ENCODE measurements around the gene GLDN.

The GLDN gene

GRCh38 chr15:51321316-51321715 lies 20.1 kb upstream of the GLDN start:
- DNase-seq (ENCODE audit: low read depth, low spot score), result no peak
- H3K27ac ChIP-seq, result no peak overlapping the region

DNA sequence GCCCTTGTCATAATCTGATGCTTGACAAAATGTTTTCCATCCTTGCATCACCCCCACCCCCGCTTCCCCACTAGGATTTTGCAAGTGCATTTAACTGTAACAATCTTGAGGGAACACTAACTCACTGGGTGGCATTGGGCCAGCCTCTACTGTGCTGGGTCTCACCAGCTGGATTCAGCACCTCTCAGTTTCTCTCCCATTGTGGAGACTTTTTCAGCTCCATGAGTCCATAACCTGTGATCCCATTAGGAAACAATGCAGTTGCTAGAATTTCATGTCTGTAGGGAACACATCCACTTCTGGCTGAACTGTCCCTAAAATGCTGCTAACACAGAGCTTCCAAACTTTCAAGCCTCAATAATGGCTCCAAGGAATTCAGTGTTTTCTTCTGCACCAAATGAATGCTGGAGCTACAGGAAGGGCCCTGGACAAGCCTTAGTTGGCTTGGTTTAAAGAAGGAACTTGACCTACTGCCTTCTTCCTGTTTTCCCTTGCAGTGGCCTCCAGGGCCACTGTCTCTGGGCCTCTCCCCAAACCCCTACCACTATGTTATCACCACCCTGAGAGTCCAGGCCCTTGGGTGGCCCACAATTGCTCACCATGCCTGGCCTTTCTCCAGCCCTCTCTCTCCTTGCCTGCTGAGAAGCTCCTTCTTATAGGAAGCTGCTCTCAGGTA lies 18.7 kb upstream of the GLDN start:
- no peak for DNase-seq (ENCODE audit: low read depth, low spot score)

GRCh38 chr15:51323749-51324148 lies 17.7 kb upstream of the GLDN start:
- no peak for DNase-seq (ENCODE audit: low read depth, low spot score)
- no peak overlapping the region for H3K27ac ChIP-seq

More for the DNA sequence above, 18.7 kb upstream of the GLDN start:
- H3K27ac ChIP-seq, result no peak overlapping the region

GRCh38 chr15:51325167-51325566 lies 16.3 kb upstream of the GLDN start:
- no peak overlapping the region for H3K27ac ChIP-seq
- no peak for DNase-seq (ENCODE audit: low read depth, low spot score)

GRCh38 chr15:51327081-51327480 lies 14.4 kb upstream of the GLDN start:
- DNase-seq (ENCODE audit: low read depth, low spot score), result no peak
- no peak overlapping the region for H3K27ac ChIP-seq

DNA sequence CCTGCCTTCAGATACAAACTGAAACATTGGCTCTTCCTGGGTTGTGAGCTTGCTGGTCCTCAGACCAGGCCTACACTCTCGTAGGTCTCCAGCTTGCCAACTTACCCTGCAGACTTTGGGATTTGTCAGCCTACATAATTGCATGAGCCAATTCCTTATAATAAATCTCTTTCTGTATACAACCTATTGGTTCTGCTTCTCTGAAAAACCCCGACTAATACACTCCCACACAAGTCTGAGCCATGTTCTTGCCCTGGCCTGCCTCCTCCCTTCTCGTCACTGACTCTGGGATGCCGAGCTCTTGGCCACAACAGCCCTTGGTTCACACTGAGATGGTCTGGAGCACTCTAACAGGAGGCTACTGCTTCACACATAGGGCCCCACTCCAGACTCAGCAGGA lies 12.5 kb upstream of the GLDN start:
- no peak for DNase-seq (ENCODE audit: low read depth, low spot score)

GRCh38 chr15:51331141-51331540 lies 10.3 kb upstream of the GLDN start:
- no peak for DNase-seq (ENCODE audit: low read depth, low spot score)
- H3K27ac ChIP-seq, result no peak overlapping the region

More for the DNA sequence above, 12.5 kb upstream of the GLDN start:
- no peak overlapping the region for H3K27ac ChIP-seq

DNA sequence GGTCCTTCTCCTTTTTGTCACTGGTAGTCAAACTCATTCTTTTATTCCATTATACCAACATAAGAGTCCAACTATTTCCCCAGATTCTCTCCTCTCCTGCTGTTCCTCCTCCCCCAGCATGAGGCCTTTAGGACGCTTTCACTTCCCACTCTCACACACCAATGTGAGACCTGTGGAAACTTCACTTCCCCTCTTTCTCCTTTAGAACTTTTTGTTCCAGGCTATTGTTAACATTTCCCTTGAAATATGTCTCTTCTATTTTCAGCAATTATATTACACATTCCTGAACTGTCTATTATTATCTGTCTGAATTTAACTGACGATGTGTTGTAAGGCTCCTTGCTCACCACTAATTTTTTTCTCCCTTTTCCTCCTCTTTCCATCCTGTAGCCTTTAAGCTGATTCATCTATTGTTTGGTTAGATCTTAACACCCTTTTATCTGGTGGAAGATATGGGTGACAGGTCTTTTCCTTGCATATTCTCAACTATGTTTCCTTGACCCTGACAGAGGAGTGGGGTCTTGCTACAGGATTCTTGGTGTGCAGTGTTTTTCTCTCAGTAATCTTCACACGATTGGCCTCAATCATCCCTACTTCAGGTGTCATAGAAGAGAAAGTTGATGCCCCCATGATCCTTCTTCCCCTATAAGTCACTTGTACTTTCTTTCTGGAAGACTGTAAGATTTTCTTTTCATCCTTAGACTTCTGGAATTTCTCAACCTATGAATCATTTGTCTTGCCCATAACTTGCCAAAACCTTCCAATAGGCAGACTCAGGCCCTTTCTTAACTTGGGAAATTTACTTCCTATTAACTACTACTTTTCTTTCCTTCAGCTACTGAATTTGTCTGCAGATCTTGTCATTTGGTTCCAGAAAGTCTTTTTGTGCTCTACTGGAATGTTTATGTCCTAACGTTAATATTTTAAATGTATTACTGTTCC lies 9.0 kb upstream of the GLDN start:
- DNase-seq (ENCODE audit: low read depth, low spot score), result no peak
- H3K27ac ChIP-seq, result no peak overlapping the region

DNA sequence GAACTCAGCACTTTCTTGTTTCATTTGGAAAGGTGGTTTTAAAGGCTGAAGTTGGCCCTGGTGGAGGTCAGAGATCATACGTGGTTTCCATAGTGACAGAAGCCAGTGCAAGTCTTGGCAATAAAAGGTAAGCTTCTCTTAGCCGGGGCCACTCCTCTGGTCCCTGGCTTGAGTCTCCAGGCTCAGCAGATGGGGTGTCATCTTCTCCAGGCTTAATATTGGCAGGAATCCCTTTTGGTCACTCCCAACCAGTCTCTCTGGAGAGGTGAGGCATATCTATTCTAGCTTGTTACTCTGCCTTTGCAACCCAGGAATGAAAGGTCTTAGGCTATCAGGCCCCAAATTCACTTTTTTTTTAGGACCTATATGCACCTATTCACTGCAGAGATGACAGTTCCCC lies 7.9 kb upstream of the GLDN start:
- no peak overlapping the region for H3K27ac ChIP-seq
- no peak for DNase-seq (ENCODE audit: low read depth, low spot score)

DNA sequence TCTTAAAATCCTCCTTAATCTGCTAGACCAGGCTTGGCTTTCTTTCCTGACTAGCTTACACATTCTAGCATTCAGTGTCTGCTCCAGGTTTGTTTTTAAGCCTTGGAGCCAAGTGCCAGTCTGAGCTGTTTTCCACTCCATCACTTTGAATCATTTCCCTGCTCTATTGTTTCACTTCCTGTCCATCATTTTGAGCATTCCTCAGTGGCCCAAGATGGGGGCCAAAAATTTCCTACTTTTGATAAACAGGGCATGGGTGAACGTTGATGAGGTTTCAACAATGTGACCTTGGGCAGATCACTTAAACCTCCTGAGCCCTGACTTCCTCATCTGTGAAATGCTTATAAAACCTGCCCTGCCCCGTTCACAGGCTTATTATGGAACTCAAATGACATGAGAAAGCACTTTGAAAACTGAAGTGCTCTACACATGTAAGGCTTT lies 7.4 kb upstream of the GLDN start:
- DNase-seq (ENCODE audit: low read depth, low spot score), result no peak
- no peak overlapping the region for H3K27ac ChIP-seq

GRCh38 chr15:51335087-51335486 lies 6.4 kb upstream of the GLDN start:
- DNase-seq (ENCODE audit: low read depth, low spot score), result no peak
- H3K27ac ChIP-seq, result no peak overlapping the region

GRCh38 chr15:51335538-51336410 lies 5.7 kb upstream of the GLDN start:
- H3K27ac ChIP-seq, result no peak overlapping the region
- DNase-seq (ENCODE audit: low read depth, low spot score), result no peak

DNA sequence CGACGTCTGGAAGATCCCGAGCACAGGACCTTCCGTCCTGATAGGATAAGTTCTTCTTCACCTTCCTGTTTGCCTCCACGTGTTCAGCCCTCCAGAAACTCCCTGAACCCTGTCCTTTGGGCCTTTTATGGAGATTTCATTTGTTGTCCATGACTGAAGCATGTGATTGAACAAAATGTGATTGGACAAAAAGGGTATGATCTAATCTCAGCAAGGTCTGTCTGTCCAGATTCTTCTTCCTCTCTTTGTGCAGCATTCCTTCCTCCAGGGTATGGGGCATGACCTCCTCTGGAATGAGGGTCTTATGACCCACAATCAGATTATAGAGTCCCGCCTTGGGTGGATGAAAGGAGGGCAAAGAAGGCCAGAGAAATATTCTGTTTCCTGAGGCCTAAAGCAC lies 3.0 kb upstream of the GLDN start, which contains the start of gene CYP19A1:
TSS of gene CYP19A1 (minus strand) at position 101 of the 400 bp plus-strand sequence. CDS start 95,684 bp downstream, outside the sequence.
- no peak within 1 kb of the TSS for H3K27ac ChIP-seq
- DNase-seq (ENCODE audit: low read depth, low spot score), result no peak

DNA sequence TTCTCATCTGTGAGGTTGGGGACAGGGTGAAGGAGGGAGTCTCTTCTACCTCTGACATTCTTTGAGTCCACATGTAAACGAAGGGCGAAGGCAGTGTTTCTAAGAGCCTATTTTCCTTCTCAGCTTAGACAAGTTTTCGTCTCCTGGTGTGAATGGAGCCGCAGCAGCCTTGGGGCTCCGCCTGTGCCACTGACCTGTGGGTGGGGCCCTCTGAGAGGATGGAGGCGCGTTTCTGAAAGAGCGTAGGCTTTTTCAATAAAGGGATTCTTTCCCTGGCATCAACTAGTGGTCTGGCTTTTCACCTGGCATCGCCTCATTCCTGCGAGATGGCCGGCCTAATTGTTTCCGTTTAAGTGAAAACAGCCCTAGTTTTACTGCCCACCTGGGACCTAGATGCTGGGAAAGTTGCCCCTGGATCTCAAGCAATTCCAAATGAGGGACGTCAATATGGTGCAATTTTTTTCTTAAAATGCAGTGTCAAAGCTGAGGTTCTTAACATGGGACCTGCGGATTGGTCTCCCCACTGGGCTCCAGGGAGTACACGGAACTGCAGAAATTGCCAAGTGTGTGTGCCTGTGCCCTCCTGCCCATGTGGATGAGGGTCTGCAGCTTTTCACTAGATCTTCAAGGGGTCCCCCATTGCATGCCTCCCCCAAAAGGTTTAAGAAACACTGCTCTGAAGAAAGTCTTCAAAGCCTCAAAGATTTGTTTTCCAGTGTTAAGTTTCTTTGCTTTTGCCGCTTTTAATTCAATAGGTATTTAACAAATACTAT lies 958 bp downstream of the GLDN start:
- no peak overlapping the region for H3K27ac ChIP-seq
- no peak for DNase-seq (ENCODE audit: low read depth, low spot score)

- DNase-seq (ENCODE audit: low read depth, low spot score), result no peak
- H3K27ac ChIP-seq, result no peak overlapping the region
Measured at GRCh38 chr15:51343466-51343865, 2.0 kb downstream of the GLDN start.

GRCh38 chr15:51346136-51346535 lies 4.7 kb downstream of the GLDN start:
- DNase-seq (ENCODE audit: low read depth, low spot score), result no peak
- no peak overlapping the region for H3K27ac ChIP-seq

- no peak for DNase-seq (ENCODE audit: low read depth, low spot score)
- no peak overlapping the region for H3K27ac ChIP-seq
Measured at GRCh38 chr15:51348688-51349087, 7.2 kb downstream of the GLDN start.

- no peak for DNase-seq (ENCODE audit: low read depth, low spot score)
- no peak overlapping the region for H3K27ac ChIP-seq
Measured at GRCh38 chr15:51349156-51349844, 7.8 kb downstream of the GLDN start.

DNA sequence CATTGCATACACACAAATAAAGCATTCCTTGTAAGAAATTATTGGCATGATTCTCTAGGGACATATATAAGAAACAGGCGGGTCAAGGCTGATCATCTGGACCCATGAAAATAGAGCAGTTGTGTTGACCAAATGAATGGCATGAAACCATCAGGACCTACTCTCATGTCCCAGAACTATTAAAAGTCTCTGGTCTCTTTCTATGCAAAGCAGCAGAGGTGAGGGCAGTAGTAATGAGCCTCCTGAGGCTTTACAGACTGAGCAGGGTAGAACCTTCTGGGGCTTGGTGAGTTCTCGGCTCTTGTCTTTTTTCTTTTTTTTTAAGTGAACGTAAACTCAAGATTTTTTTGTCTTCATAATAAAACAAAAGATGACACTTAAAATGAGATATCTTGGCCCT lies 9.3 kb downstream of the GLDN start:
- no peak for DNase-seq (ENCODE audit: low read depth, low spot score)
- H3K27ac ChIP-seq, result no peak overlapping the region
